HL-60 (cell line): Measurements from ENCODE around the gene SLC16A10.

Source experiments
- DNase-seq, 2 experiments: peaks; one replicate each; pipeline ENCODE4 v3.0.0-alpha.2; 2010 to 2020; ENCODE audit warnings: low read depth in 1 of 2, low spot score in 1 of 2
- H3K27ac ChIP-seq: fragments of 250-450 bp; sonication (Bioruptor Pico); replicated peaks from 2 replicates; pipeline ENCODE4 v1.5.1; 2020; ENCODE audit warnings: mild to moderate bottlenecking, moderate library complexity
- H3K27me3 ChIP-seq: fragments of 250-450 bp; sonication (Bioruptor Pico); 2 replicates; pipeline ENCODE4 v1.5.1; 2021; ENCODE audit warnings: mild to moderate bottlenecking, moderate library complexity; ENCODE audit not compliant: insufficient read depth, poor library complexity, severe bottlenecking
- H3K4me3 ChIP-seq: replicated peaks from 2 replicates; pipeline ENCODE4 v1.5.1; 2011; ENCODE audit warnings: mild to moderate bottlenecking, control low read depth, low read length; ENCODE audit not compliant: insufficient read depth
- CTCF ChIP-seq: IDR thresholded peaks from one replicate; pipeline ENCODE4 v1.5.1; 2011; ENCODE audit warnings: low read length, control low read depth, inconsistent platforms; ENCODE audit not compliant: insufficient read depth
- GABPA ChIP-seq: IDR thresholded peaks from 2 replicates; pipeline ENCODE4 v1.6.1; 2012; ENCODE audit warnings: low read depth
- POLR2AphosphoS5 ChIP-seq: IDR thresholded peaks from 2 replicates; pipeline ENCODE4 v1.6.1; 2012; ENCODE audit warnings: low read depth
- REST ChIP-seq: IDR thresholded peaks from 2 replicates; pipeline ENCODE4 v1.6.1; 2012; ENCODE audit warnings: low read depth; ENCODE audit not compliant: insufficient replicate concordance
- SPI1 ChIP-seq: IDR thresholded peaks from 2 replicates; pipeline ENCODE4 v1.6.1; 2012; ENCODE audit warnings: low read depth, mild to moderate bottlenecking, borderline replicate concordance

Gene SLC16A10

GRCh38 chr6:111068866-111069234 is 18.5 kb upstream of the SLC16A10 start:
- no peak for TF ChIP-seq SPI1
- TF ChIP-seq GABPA = no peak
- no peak for TF ChIP-seq CTCF
- no peak for TF ChIP-seq REST
- no peak for TF ChIP-seq POLR2AphosphoS5
- Histone ChIP-seq H3K27ac (no peak overlapping the region), H3K4me3 (no peak overlapping the region), H3K27me3 (no peaks in the 10 kb centered on the region)
- no peak for DNase-seq

GRCh38 chr6:111069382-111070104 is 17.8 kb upstream of the SLC16A10 start:
- TF ChIP-seq GABPA = no peak
- TF ChIP-seq POLR2AphosphoS5 = no peak
- TF ChIP-seq SPI1 = no peak
- TF ChIP-seq REST = no peak
- TF ChIP-seq CTCF = no peak
- no peak overlapping the region for H3K4me3 ChIP-seq
- DNase-seq = no peak
- no peak overlapping the region for H3K27ac ChIP-seq
- H3K27me3 ChIP-seq = no peaks in the 10 kb centered on the region

GRCh38 chr6:111070105-111071005 is 16.9 kb upstream of the SLC16A10 start:
- DNase-seq = no peak
- Histone ChIP-seq H3K27me3 (no peaks in the 10 kb centered on the region), H3K4me3 (no peak overlapping the region), H3K27ac (no peak overlapping the region)
- TF ChIP-seq REST (no peak), CTCF (no peak), SPI1 (no peak), POLR2AphosphoS5 (no peak), GABPA (no peak)
